ENCODE results near the gene METTL16. TPM values are rescaled to one million over a fixed set of nuclear protein-coding genes. Genes with fewer than 3 reads are reported as not detected.

METTL16 gene
- total RNA-seq, 1 experiment from 2014 or later: 35.9 TPM

DNA sequence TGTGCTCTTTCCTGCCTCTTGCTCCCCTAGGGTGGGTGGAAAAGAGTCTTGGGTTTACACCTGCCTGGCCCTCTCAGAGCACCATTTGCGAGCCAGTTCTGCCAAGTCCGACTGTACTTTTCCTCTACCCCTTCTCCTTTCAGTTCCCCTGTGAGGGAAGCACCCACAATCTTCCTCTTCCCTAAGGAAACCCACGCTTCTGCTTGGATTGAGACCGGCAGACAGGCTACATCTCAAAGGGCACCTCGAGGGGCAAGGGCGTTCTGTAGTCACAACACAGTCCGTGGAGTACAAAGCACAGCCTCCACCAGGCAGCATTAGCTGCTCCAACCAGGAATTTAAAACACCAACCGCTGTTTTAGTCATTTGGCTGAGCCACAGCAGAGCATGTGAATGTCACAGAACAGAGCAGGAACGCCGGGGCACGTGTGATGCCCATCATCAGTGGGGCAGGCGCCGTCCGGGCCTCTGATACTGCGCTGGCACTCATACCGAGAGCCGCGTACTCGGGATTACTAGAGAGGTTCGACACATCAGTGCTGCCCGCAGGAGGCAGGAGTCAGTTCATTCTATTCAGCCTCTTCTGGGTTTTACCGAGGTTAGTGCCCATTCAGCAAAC is 97.1 kb downstream of the METTL16 start:
- DNase-seq (ENCODE audit: low spot score): no peak

DNA sequence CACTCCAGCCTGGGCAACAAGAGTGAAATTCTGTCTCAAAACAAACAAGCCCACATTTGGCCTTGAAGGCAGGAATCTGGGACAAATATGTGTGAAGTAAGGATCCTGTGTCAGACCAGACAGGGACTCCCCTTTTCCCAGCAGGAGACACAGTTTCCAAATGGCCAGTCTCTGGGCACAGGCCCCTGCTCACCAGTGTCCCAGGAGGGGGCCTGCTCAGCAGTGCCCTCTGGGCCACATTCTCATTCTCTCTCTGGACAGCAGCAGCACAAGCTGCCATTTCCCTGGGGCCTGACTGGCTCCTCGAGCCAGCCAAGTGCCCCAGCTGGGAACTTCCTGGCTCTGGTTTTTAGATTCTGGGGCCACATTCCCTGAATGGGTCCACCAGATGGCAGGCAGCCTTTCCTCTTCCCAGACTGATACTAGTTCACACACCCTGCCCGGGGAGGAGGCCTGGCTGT is 99.1 kb downstream of the METTL16 start:
- DNase-seq (ENCODE audit: low spot score): no peak

DNA sequence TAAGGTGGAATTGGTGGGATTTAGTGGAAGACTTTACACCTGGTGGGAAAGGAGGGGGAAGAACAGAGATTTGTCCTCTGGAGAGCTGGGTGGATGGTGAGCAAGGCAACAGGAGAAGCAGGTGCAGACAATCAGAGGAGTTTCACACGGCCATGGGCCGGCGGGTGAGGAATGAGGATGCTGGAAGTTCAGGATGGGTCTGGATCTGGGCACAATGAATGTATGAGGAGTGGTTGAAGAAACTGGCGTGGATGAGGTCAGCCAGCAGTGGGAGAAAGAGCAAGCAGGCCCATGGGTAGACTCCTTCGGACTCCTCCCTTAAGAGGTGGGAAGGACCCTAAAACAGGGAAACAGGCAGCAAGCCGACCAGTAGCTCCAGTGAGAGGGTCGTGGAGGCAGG is 100.7 kb downstream of the METTL16 start:
- DNase-seq (ENCODE audit: low spot score): no peak

DNA sequence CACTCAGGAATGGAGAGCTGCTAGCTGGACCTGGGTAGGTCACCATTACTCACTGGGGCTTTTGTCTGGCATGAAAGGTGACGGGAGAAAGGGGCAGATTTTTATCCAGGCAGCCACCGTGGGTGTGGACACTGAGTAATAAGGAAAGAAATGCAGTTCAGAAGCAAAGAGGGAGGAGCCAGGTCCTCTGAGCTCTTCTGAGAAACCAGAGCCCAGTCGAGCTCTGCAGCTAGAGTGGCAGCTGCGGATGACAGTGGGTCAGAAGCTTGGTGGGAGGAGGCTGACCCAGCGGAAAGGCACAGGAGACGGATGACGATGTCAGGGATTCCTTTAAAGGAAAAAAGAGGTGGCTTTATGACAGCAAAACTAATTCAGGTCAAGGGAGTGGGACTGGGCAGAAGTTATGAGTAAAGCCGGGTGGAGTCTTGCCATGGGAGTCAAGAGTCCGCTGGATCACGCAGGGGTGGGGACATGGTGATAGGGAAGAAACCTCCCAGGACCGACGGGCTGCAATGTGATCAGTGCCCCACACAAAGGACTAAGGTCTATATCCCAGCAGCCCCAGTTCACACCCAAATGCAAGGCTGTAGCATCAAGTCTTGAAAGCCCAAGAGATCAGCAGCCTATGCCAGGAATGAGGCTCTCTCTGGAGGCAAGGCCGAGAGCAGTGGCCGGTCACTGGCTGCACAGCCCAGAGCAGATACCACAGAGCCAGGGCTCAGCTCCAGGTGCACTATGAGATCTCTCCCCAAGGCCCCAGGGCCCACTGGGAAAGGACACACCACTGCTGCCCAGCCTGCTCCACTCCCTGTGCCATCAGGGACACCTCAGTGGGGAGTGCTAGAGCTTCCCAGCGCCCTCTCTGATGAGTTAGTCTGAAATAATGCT is 104.5 kb downstream of the METTL16 start:
- DNase-seq (ENCODE audit: low spot score): peak; percentile 74

DNA sequence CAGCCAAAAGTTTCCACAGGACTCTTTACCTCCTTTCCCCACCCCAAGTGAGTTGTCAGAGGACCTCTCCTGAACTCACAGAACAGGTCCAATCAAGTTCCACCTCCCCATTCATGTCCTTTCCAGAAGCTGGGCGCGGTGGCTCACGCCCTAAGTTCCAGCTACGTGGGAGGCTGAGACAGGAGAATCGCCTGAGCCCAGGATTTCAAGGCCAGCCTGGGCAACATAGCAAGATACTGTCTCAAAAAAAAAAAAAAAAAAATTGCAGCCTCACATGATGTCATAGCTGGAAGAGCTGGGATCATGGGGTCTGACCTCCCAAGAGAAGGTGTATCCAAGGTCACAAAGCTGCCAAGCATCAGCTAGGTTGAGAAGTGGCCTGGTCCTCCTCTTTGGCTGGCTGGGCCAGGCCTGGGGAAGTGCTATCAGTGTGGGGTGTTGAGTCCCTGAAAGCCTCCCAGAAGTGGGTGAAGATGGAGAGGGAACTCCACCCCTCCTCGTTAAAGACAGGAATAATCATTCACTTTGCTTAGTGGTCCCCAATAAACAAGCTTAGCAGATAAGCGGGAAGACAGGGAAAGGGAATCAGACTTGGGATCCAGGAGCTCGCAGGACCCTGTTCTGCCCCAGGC is 105.3 kb downstream of the METTL16 start:
- no peak for DNase-seq (ENCODE audit: low spot score)

DNA sequence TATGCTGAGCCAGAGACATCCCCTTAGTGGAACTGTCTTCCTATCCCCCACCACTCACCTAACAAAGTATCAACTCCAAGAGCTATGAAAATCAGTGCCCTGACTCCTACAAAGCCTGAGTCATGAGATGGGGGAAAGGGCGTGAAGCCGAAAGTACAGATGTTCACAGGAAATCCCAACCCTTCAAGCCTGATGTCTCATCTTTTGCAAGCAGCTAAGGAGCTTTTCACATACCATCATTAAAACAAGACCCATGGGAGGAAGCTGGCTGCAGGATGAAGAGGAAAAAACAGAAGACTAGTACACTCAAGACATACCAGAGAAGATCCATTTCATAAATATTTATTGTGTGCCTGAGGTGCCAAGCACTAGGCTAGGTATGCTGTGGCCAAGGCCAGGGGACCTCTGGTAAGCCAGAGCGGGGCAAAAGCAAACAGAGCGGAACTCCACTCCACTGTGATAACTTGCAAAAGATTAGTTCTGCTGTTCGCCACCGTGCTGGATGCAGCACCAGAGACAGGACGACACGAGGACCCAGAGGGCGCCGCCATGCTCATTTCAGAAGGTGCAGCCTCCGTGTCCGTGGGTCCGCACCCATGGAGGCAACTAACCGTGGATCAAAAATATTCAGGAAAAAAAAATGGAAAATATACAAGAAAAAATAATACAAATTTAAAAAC is 106.3 kb downstream of the METTL16 start:
- DNase-seq (ENCODE audit: low spot score): peak; percentile 37

DNA sequence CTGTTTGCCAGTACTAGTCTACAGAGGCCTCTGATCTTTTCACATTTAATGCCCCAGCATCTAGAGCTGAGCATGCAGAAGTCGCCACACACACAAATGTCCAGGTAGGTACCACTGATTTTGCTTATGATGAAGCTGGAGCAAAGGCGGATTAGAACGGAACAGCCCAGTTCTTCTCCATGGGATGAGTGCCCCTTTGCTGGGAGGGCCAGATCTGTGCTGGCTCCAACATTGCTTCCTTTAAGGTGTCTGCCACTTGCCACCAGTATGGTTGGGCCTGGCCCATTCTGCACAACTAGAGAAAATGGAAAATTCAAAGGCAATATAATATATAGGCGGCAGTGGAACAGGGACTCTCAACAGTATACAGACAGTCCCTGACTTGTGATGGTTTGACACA is 108.6 kb downstream of the METTL16 start:
- peak; percentile 2 for DNase-seq (ENCODE audit: low spot score)

DNA sequence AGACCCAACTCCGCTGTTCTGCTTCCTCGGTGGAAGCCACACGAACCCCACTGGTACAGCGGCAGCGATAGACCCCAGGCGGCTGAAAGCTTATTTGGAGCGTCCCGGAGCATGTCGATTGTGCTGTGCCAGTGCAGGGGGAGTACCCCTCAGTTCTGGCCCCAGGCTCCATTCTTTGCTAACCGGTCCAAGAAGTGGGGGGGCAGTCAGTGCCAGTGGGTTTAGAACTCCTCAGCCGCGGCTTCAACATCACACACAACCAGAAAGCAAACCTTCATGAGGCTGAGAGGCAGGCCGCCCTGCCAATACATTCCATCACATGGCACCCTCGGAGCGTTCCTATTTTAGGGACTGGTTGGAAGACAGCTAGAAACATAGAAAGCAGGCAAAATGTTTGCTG is 109.1 kb downstream of the METTL16 start:
- DNase-seq (ENCODE audit: low spot score): peak; percentile 1

DNA sequence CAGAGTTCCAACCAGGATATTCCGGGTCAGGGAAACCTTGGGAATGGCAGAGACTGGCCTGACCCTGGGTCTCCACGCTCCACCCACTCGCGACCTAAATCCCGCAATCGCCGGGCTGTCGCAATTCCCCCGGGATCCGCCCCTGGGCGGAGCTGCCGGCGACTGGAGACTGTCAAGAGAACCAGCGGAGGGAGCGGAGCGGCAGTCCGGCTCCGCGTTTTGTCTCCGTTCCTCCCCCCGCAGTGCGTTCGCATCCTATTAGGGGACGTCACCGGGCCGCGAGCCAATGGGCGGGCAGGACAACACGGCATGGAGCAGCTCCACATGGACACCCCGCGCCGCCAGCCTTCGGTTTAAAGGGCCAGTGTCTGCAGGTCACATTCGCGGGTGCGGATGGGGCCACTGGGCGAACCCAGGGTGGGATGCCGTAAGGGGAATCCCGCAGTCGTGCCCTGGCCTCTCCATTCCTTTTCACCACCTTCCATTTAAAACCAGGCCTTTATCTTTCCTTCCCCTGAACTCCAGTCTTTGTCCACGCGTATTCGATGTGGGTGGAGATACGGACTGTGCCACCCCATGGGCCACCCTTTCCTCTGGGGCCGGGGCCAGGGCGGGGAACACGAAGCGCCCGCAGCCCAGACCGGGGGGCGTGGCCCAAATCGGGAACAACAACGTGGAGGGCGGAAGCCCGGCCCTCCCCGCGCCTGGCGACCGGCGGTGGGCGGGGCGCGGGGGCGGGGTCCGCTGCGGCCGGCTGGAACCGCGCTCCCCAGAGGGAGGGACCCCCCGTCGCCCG is 110.1 kb downstream of the METTL16 start:
- DNase-seq (ENCODE audit: low spot score): peak; percentile 96

DNA sequence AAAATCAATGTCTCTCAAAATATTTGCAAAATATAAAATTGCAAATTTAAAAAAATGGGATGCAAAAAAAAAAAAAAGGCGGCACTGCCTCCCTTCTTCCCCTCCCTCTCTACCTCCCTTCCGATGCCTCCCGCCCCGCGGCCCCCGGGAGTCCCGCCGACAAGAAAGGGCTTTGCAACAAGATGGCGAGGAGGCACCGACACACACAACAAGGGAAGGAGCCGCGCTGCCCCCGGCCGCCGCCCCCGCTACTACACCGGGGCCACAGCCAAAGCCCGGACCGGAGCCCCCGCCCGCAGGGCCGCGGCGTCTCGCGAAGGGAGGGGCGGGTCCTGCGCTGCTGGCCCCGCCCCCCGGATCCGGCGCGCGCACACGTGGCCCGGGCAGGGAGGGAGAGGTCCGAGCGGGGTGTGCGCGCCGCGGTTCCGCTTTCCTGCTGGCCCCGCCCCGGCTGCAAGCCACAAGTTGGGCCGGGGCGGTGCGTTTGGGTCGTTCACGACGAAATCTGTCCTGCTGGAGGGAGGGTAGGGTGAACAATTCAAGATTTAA is 110.7 kb downstream of the METTL16 start, which contains the start of gene MNT:
Gene MNT, minus strand, starts transcription at position 184 of the 549 bp plus-strand sequence. CDS start 348 bp downstream, outside the sequence.
- peak; percentile 78 for DNase-seq (ENCODE audit: low spot score)

DNA sequence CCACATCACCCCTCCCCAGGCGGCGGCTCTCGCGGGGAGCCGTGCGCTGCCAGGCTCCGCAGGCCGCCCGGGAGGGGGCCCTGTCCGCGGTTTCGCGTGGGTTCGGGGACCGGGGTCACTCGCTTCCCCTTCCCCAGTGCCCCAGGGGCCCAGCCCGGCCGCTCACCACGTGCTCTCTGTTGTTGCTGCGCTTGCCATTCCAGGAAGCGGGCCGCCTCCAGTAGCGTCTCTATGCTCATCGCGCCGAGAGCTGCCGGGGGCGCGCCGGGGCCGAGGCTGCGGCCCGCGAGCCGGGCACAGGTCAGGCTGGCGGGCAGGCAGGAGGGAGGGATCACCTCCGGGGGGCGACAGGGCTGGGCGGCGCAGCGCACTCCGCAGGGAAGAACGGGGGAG is 111.2 kb downstream of the METTL16 start:
- peak; percentile 21 for DNase-seq (ENCODE audit: low spot score)

DNA sequence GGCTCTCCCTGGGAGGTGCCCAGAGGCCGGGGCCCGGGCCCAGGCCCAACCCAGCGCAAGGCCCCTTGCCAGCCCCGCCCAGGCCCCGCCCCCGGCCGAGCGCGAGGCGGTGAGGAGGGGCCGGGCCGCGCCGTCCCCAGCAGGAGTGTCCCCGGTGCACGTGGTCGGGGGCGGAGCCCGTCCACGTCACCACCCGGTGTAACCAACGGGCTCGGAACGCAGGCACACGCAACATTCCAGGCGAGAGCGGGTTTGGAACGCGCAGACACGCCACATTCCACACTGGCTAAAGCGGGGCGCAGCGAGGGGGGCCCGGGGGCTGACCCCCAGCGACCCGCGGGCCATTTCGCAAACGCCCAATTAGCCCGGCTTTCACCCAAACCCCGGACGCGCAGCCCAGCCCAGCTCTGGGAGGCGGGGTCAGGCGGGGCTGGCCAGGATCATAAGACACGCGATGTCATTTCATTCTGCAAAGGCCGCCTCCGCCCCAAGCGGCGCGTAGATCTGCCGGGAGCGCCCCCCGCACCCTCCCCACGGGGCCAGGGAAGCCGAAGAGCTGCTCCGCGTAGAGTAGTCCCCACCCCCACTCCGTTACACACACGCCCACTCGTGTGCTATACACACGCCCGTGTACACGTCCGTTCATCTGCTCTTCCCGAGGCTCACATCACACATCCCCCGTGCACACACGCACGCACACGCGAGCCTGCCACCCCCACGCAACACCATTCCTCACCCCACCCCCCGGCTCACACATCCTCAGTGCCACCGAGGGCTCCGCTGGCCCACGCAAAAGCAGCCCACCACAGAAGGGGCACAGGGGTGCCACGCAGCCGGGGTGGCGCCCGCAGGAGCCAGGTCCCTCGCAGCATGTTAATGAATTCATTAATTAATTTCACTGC is 111.9 kb downstream of the METTL16 start:
- DNase-seq (ENCODE audit: low spot score): peak; percentile 87

DNA sequence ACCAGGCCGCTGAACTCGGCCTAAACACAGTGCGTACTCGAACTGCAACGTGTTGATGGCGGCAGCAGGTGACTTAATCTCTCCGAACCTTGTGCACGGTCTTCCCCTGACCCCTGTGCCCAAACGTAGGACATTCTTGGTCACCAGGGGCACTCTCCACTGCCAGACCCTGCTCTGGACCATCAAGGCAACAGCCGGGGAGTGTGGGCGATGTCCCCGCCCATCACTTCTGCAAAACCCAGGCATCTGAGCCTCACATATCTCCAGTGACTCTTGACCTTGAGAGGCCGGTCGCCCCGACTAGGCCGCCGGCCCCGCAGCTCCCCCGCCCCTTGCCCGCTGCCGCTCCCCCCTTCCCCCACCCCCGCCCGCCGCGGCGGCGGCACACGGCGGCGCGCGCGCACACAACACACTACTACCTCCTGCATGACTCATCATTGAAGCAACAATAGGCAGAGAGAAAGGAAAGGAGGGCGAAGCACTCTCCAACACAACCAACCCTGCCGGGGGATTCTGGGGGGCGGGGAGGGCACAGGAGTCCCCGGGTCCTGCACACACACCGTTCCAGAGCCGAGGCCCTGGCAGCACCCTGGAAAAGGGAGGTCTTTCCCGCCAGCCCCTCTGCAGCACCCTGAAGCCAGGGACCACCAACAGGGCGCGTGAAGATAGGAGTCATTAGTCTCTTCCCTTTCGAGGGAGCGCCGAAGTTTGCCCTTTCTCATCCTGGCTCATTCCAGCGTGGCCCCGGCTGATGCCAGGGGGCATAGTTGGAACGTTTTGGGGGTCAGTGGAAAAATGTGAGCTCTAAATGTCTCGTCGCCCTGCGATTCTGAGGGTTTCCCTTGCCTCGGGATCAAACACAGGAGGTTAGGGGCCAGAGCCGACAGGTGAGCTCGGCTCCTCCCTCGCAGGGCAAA is 112.8 kb downstream of the METTL16 start:
- peak; percentile 76 for DNase-seq (ENCODE audit: low spot score)

DNA sequence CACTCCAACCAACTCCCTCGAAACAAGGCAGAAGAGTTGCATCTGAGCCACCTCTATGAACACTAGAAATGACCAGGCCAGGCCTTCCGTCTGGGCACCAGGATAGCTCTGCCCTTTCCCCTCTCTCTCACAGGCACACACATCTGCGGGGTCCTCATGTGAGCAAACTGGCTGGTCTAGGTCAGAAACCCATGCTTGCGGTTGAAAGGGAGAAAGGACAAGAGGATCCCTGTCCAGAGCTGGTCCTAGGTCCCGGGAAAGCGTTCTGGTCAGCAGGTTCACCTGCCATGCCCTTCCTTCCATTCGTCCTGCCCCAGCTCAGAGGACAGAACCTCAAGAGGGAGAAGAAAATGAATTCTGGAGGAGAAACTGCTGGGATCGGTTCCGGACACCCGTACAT is 113.5 kb downstream of the METTL16 start:
- DNase-seq (ENCODE audit: low spot score): no peak

DNA sequence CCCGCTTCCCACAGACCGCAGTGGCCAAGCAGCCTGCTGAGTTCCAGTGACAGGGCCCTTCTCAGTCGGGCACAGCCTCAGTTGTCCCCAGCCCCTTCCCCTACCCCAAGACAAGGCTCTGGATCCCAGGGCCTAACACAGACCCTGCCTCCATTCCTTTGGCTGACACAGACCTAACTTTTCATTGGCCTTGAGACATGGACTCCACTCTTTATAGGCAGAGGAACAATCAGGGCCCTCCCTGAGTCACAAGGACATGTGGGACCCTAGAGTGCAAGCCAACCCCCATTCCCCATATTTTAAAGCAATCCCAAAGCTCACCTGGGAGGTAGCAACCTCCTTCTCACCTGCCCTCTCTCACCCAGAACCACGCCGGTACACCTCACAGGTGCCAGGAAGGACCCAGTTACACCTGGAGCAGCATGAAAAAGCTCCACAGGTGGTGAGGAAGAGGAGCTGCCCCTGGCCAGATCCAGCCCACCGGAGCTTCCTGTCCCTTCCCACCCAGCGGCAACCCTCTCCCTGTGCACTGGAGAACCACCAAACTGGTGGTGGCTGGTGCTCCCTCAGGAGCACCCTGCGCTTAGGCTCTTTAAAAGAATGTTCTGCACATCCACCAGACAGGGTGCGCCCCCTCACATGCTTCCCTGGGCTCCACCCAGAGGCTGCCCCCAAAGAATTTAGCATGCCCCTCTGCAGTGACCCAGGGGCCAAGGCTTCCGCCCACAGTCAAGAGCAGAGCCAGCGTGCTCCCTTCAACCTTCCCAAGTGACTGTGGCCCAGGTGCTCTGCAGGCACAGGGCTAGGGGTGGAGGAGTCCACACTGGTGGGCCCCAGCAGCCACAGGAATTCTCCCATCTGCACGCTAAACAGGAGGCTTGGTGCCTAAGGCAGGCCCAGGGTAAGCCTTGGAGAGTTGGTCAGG is 114.2 kb downstream of the METTL16 start:
- DNase-seq (ENCODE audit: low spot score): no peak

DNA sequence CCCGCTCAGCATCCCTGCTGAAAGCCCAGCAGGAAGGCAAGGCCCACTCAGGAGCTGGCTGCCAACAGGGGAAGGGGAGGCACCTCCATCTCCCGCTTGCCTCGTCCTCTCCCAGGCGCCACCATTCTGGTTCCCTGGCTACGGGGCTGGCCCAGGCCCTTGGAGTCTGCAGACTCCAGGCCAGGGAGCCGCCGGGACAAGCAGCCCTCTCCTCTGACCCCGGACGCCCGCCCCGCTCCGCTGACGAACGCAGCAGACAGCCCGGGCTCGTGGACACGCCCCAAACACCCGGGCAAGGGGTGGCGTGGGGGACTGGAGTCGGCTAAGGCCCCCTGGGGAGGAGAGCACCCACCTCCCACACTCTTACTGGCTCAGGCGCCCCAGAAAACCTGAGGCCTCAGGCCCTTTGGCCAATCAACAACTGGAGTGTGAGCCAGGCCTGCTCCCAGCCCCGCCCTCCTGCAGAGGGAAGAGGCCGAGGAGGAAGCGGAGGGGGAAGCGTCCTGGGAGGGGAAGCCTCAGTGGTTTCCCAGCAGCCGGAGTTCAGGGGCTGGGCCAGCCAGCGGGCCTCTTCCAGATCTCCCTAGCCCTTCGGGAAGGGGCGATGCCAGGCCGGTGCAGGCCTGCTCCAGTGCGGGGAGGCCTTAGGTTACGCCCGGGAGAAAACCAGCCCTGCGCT is 115.0 kb downstream of the METTL16 start:
- DNase-seq (ENCODE audit: low spot score): peak; percentile 74

DNA sequence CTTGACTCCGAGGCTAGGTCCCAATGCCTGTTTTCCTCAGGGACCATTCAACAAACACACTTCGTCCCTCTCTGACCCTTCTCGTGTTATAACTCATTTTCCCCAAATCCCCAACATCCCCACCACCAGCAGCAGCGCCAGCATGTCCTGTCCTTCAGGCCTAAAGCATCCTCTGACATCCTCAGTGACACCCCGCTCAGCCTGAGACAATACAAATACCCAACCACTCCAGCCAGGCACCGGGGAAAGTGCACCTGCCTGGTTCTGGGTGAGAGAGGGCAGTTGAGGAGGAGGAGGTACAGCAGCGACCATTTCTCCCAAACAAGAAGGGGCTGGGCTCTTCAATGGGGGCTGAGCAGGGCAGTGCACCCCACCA is 115.5 kb downstream of the METTL16 start:
- no peak for DNase-seq (ENCODE audit: low spot score)
